HEK293 (cell line): ENCODE data around the gene NARS2.
"Not testable (repeated sequence)": the region's sequence is repeated elsewhere in the genome, so short reads cannot be mapped to it uniquely, and the experiment has no call there.

Experiments
- CTCF ChIA-PET: fragments of 350-600 bp; formaldehyde crosslinking; extraction: SDS; loops from one replicate; lab custom pipeline; 2021; ENCODE audit warnings: antibody characterized with exemption; lab: Yijun Ruan, JAX
- POLR2A ChIA-PET: fragments of 300-600 bp; formaldehyde crosslinking; extraction: SDS; loops from one replicate; lab custom pipeline; 2020; ENCODE audit warnings: antibody characterized with exemption, inconsistent platforms; lab: Yijun Ruan, JAX
- H3K27ac ChIP-seq: fragments of 200-500 bp; sonication (Bioruptor generic); 2 replicates; pipeline ENCODE4 v1.5.1; 2014; ENCODE audit warnings: low read depth, low read length, control low read depth, inconsistent platforms; ENCODE audit errors: extremely low read depth
- H3K36me3 ChIP-seq, 2 experiments: fragments of 200-500 bp in 1 of 2; sonication (Bioruptor generic) in 1 of 2; 1 replicate in 1 of 2; 2 replicates in 1 of 2; pipeline ENCODE4 v1.5.1; 2014 to 2017; ENCODE audit warnings: inconsistent platforms in 2 of 2, low read length in 2 of 2; ENCODE audit not compliant: control insufficient read depth in 2 of 2, insufficient read depth in 1 of 2
- H3K4me1 ChIP-seq: fragments of 200-500 bp; sonication (Bioruptor generic); 2 replicates; pipeline ENCODE4 v1.5.1; 2014; ENCODE audit warnings: mild to moderate bottlenecking, low read length, inconsistent platforms; ENCODE audit not compliant: control insufficient read depth, insufficient read depth
- H3K4me3 ChIP-seq: 2 replicates; pipeline ENCODE4 v1.5.1; 2011; ENCODE audit warnings: low read depth, mild to moderate bottlenecking, control low read depth, low read length, moderate library complexity
- H3K9me3 ChIP-seq: fragments of 200-500 bp; sonication (Bioruptor generic); 2 replicates; pipeline ENCODE4 v1.5.1; 2014; ENCODE audit warnings: low read depth, low read length, inconsistent platforms; ENCODE audit not compliant: control insufficient read depth, insufficient read depth
- CTCF ChIP-seq: fragments of 450-650 bp; formaldehyde crosslinking; IDR thresholded peaks from 2 replicates; pipeline ENCODE4 v1.5.1; 2016; ENCODE audit warnings: missing biosample characterization, missing genetic modification characterization
- GFI1B ChIP-seq: fragments of 450-650 bp; formaldehyde crosslinking; IDR thresholded peaks from 2 replicates; pipeline ENCODE4 v1.5.1; 2016; ENCODE audit warnings: missing biosample characterization, missing genetic modification characterization
- KLF7 ChIP-seq: fragments of 450-650 bp; formaldehyde crosslinking; IDR thresholded peaks from 2 replicates; pipeline ENCODE4 v1.5.1; 2016; ENCODE audit warnings: missing biosample characterization, missing genetic modification characterization, borderline replicate concordance
- OSR2 ChIP-seq: fragments of 450-650 bp; formaldehyde crosslinking; IDR thresholded peaks from 2 replicates; pipeline ENCODE4 v1.5.1; 2016; ENCODE audit warnings: missing biosample characterization, missing genetic modification characterization
- PRDM6 ChIP-seq: fragments of 450-650 bp; formaldehyde crosslinking; IDR thresholded peaks from 2 replicates; pipeline ENCODE4 v1.5.1; 2017; ENCODE audit warnings: missing biosample characterization, missing genetic modification characterization
- SCRT2 ChIP-seq: fragments of 450-650 bp; formaldehyde crosslinking; IDR thresholded peaks from 2 replicates; pipeline ENCODE4 v1.5.1; 2016; ENCODE audit warnings: missing biosample characterization, missing genetic modification characterization
- SETDB1 ChIP-seq: IDR thresholded peaks from one replicate; pipeline ENCODE4 v1.6.1; 2017; ENCODE audit warnings: mild to moderate bottlenecking, low read length, moderate library complexity, mixed read lengths; ENCODE audit not compliant: insufficient read length
- ZBTB1 ChIP-seq: fragments of 450-650 bp; formaldehyde crosslinking; IDR thresholded peaks from 2 replicates; pipeline ENCODE4 v1.5.1; 2016; ENCODE audit warnings: missing biosample characterization, missing genetic modification characterization
- ZBTB8A ChIP-seq: fragments of 450-650 bp; formaldehyde crosslinking; IDR thresholded peaks from 2 replicates; pipeline ENCODE4 v1.5.1; 2016; ENCODE audit warnings: missing biosample characterization, missing genetic modification characterization
- ZNF114 ChIP-seq: fragments of 450-650 bp; formaldehyde crosslinking; IDR thresholded peaks from 2 replicates; pipeline ENCODE4 v1.5.0; 2017; ENCODE audit warnings: missing biosample characterization, missing genetic modification characterization
- ZNF132 ChIP-seq: fragments of 450-650 bp; formaldehyde crosslinking; IDR thresholded peaks from 2 replicates; pipeline ENCODE4 v1.5.1; 2017; ENCODE audit warnings: missing biosample characterization, missing genetic modification characterization, borderline replicate concordance
- ZNF133 ChIP-seq: fragments of 450-650 bp; formaldehyde crosslinking; IDR thresholded peaks from 2 replicates; pipeline ENCODE4 v1.5.1; 2016; ENCODE audit warnings: missing biosample characterization, missing genetic modification characterization
- ZNF138 ChIP-seq: fragments of 450-650 bp; formaldehyde crosslinking; IDR thresholded peaks from 2 replicates; pipeline ENCODE4 v1.5.1; 2016; ENCODE audit warnings: missing biosample characterization, missing genetic modification characterization, borderline replicate concordance
- ZNF23 ChIP-seq: fragments of 450-650 bp; formaldehyde crosslinking; IDR thresholded peaks from 2 replicates; pipeline ENCODE4 v1.5.1; 2016; ENCODE audit warnings: missing biosample characterization, missing genetic modification characterization, borderline replicate concordance
- ZNF26 ChIP-seq: fragments of 450-650 bp; formaldehyde crosslinking; IDR thresholded peaks from 2 replicates; pipeline ENCODE4 v1.5.1; 2016; ENCODE audit warnings: missing biosample characterization, missing genetic modification characterization
- ZNF354C ChIP-seq: fragments of 450-650 bp; formaldehyde crosslinking; IDR thresholded peaks from 2 replicates; pipeline ENCODE4 v1.5.1; 2016; ENCODE audit warnings: missing biosample characterization, missing genetic modification characterization, low read depth, borderline replicate concordance
- ZNF394 ChIP-seq: fragments of 450-650 bp; formaldehyde crosslinking; IDR thresholded peaks from 2 replicates; pipeline ENCODE4 v1.5.1; 2016; ENCODE audit warnings: missing biosample characterization, missing genetic modification characterization, mild to moderate bottlenecking, moderate library complexity, borderline replicate concordance
- ZNF416 ChIP-seq: fragments of 450-650 bp; formaldehyde crosslinking; IDR thresholded peaks from 2 replicates; pipeline ENCODE4 v1.5.1; 2016; ENCODE audit warnings: missing biosample characterization, missing genetic modification characterization
- ZNF423 ChIP-seq: fragments of 450-650 bp; formaldehyde crosslinking; IDR thresholded peaks from 2 replicates; pipeline ENCODE4 v1.5.1; 2016; ENCODE audit warnings: missing biosample characterization, missing genetic modification characterization
- ZNF501 ChIP-seq: fragments of 450-650 bp; formaldehyde crosslinking; IDR thresholded peaks from 2 replicates; pipeline ENCODE4 v1.5.1; 2016; ENCODE audit warnings: missing biosample characterization, missing genetic modification characterization
- ZNF514 ChIP-seq: fragments of 450-650 bp; formaldehyde crosslinking; IDR thresholded peaks from 2 replicates; pipeline ENCODE4 v1.5.1; 2016; ENCODE audit warnings: missing biosample characterization, missing genetic modification characterization
- ZNF654 ChIP-seq: fragments of 450-650 bp; formaldehyde crosslinking; IDR thresholded peaks from 2 replicates; pipeline ENCODE4 v1.5.1; 2016; ENCODE audit warnings: low read depth, missing biosample characterization, missing genetic modification characterization
- ZNF660 ChIP-seq: fragments of 450-650 bp; IDR thresholded peaks from 2 replicates; pipeline ENCODE4 v1.5.1; 2018; ENCODE audit warnings: missing biosample characterization, mild to moderate bottlenecking, missing genetic modification characterization
- ZNF776 ChIP-seq: fragments of 450-650 bp; formaldehyde crosslinking; IDR thresholded peaks from 2 replicates; pipeline ENCODE4 v1.5.0; 2017; ENCODE audit warnings: missing biosample characterization, missing genetic modification characterization, borderline replicate concordance
- ZNF843 ChIP-seq: fragments of 450-650 bp; formaldehyde crosslinking; IDR thresholded peaks from 2 replicates; pipeline ENCODE4 v1.5.1; 2016; ENCODE audit warnings: missing biosample characterization, missing genetic modification characterization
- ZSCAN16 ChIP-seq: fragments of 450-650 bp; formaldehyde crosslinking; IDR thresholded peaks from 2 replicates; pipeline ENCODE4 v1.5.1; 2016; ENCODE audit warnings: missing biosample characterization, missing genetic modification characterization
- ZXDB ChIP-seq: fragments of 450-650 bp; formaldehyde crosslinking; IDR thresholded peaks from 2 replicates; pipeline ENCODE4 v1.5.1; 2016; ENCODE audit warnings: missing biosample characterization, missing genetic modification characterization

The NARS2 gene

GRCh38 chr11:78567209-78567608 is 7.5 kb downstream of the NARS2 start:
- H3K9me3 ChIP-seq, result no peaks in the 10 kb centered on the region
- H3K36me3 ChIP-seq, result peaks cover 4 to 70% of the 10 kb centered on the region in 2 experiments
- no peak overlapping the region for H3K4me3 ChIP-seq
- POLR2A ChIA-PET, result no interaction called here
- CTCF ChIA-PET, result interaction anchor here (2.0 to 4.6 kb wide), 2 partner anchors 148 to 339 kb away, joined by 7 to 52 read pairs; partner anchors contain the start of gene GAB2
- no peak for TF ChIP-seq ZNF133 (tag by site-specific recombination)
- no peak for TF ChIP-seq ZNF354C (tag by site-specific recombination)
- TF ChIP-seq ZXDB (tag by site-specific recombination), result no peak
- no peak for TF ChIP-seq ZSCAN16 (tag by site-specific recombination)
- no peak for TF ChIP-seq ZNF132
- no peak for TF ChIP-seq ZBTB8A (tag by site-specific recombination)
- no peak for TF ChIP-seq ZBTB1 (tag by site-specific recombination)
- TF ChIP-seq ZNF138 (tag by site-specific recombination), result no peak
- no peak for TF ChIP-seq ZNF843
- no peak for TF ChIP-seq ZNF394 (tag by site-specific recombination)
- no peak for TF ChIP-seq ZNF423 (tag by site-specific recombination)
- no peak for TF ChIP-seq ZNF416 (tag by site-specific recombination)
- no peak for TF ChIP-seq SCRT2 (tag by site-specific recombination)
- no peak for TF ChIP-seq GFI1B
- no peak for TF ChIP-seq SETDB1
- TF ChIP-seq ZNF776 (tag by site-specific recombination), result no peak
- no peak for TF ChIP-seq ZNF501
- no peak overlapping the region for H3K27ac ChIP-seq
- no peaks in the 10 kb centered on the region for H3K4me1 ChIP-seq

GRCh38 chr11:78564490-78565467 is 9.9 kb downstream of the NARS2 start:
- no peak for TF ChIP-seq OSR2 (tag by site-specific recombination)
- no peak for TF ChIP-seq ZNF26
- no peak for TF ChIP-seq ZNF514 (tag by site-specific recombination)
- no peak for TF ChIP-seq KLF7 (tag by site-specific recombination)
- TF ChIP-seq ZNF23 (tag by site-specific recombination), result no peak
- TF ChIP-seq ZNF114 (tag by site-specific recombination), result no peak
- peak; percentile 81 for TF ChIP-seq ZNF654 (tag by site-specific recombination)
- TF ChIP-seq ZNF660 (tag by site-specific recombination), result peak; percentile 55; the same call in 1 of the 2 replicates
- peak; percentile 20; the same call in 1 of the 2 replicates for TF ChIP-seq PRDM6
- no peak for TF ChIP-seq ZSCAN16 (tag by site-specific recombination)
- TF ChIP-seq CTCF (tag by site-specific recombination), result peak; percentile 38; the same call in 1 of the 2 replicates
- no peaks in the 10 kb centered on the region for H3K9me3 ChIP-seq
- H3K36me3 ChIP-seq, result peaks cover 2 to 54% of the 10 kb centered on the region in 2 experiments
- no peaks in the 10 kb centered on the region for H3K4me1 ChIP-seq
- ChIA-PET CTCF (interaction anchor here (0.5 to 4.6 kb wide), 42 partner anchors 9 to 1518 kb away, joined by 3 to 52 read pairs (median 4); partner anchors contain the start of genes GAB2, NARS2 and USP35), POLR2A (interaction anchor here (0.7 to 1.8 kb wide), 2 partner anchors 10 to 425 kb away, joined by 3 to 6 read pairs; partner anchors contain the start of genes ALG8 and NARS2)
- H3K4me3 ChIP-seq, result no peak overlapping the region
- H3K27ac ChIP-seq, result no peak overlapping the region

- ChIA-PET CTCF (interaction anchor here (0.6 to 4.6 kb wide), 34 partner anchors 9 to 1517 kb away, joined by 3 to 52 read pairs (median 4); partner anchors contain the start of genes GAB2, NARS2 and USP35), POLR2A (interaction anchor here (1.8 kb wide), 1 partner anchor 11 kb away, joined by 6 read pairs; the partner anchor contains the start of gene NARS2)
- H3K27ac ChIP-seq, H3K4me1 ChIP-seq, H3K4me3 ChIP-seq, H3K9me3 ChIP-seq: not testable (repeated sequence)
- H3K36me3 ChIP-seq, result peaks cover 0 to 54% of the 10 kb centered on the region in 2 experiments; a peak in 2 of 3 replicates
These were observed 10.6 kb downstream of the NARS2 start for GRCh38 chr11:78564037-78564436.
